Activated CD8-positive, alpha-beta memory T cell treated with anti-CD3 and anti-CD28 coated beads, Interleukin-2, amount 50 U/mL, for 24 hours (primary cell): ENCODE results near the gene TPBGL.

ENCODE experiments used
- DNase-seq: peaks from one replicate; pipeline ENCODE4 v3.0.0-alpha.2; 2020; ENCODE audit errors: extremely low read depth

The TPBGL gene

DNA sequence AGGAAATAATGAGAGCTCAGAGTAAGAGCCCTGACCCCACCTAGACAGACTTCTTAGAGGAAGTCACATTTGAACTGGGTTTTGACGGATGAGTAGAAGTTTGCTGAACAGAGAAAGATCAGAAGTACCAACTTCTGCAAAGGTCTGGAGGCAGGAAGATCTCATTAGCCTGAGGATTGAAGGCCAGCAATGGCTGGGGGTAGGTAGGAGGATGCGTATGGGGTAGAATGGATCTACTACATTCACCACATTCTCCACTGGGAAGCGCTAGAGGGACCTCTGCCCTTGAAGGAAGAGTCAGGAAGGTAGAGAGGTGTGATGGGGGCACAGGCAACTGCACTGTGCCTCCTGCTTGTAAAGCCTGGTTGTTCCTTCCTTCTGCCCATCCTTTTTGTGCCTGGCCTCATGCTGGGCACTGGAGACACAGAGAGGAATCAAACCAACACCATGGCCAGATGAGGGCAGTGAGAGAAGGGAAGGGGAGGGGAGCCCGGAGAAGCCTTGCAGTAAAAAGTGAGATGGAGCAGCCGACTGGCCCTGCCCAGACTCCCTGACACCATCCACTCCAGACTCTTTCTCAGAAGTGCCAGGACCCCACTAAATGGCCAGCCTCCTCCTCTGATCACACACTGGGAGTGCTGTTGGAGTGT, 4.9 kb downstream of the TPBGL start:
- DNase-seq, result no peak

DNA sequence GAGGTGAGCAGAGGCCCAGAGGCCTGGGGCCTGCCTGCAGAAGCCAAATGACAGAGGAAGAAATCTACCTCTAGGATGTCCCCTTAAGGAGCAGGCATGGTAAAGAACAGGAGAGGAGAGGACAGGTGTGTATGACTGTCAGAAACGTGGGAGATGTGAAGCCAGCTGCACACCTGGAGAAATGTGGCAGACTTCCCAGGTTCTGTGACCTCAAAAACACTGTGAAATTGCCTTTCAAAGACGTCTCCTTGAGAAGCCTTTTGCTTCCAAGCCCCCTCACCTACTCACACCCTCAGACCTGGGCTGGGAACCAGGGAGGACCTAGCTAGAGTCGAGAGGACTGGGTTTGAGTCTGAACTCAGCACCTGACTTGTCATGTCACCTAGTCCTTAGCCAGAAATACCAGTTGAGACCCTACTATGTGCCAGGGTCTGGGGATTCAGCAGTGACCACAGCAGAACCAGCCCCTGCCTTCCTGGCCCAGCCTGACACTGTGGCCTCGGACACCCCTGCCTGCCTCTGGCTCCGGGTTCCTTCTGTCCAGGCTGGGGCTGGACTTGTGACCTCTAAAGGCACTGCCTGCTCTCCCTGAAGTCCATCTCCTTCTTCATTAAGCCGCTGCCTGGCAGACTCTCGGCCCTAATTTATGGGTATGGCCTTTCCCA, 5.6 kb downstream of the TPBGL start:
- no peak for DNase-seq

DNA sequence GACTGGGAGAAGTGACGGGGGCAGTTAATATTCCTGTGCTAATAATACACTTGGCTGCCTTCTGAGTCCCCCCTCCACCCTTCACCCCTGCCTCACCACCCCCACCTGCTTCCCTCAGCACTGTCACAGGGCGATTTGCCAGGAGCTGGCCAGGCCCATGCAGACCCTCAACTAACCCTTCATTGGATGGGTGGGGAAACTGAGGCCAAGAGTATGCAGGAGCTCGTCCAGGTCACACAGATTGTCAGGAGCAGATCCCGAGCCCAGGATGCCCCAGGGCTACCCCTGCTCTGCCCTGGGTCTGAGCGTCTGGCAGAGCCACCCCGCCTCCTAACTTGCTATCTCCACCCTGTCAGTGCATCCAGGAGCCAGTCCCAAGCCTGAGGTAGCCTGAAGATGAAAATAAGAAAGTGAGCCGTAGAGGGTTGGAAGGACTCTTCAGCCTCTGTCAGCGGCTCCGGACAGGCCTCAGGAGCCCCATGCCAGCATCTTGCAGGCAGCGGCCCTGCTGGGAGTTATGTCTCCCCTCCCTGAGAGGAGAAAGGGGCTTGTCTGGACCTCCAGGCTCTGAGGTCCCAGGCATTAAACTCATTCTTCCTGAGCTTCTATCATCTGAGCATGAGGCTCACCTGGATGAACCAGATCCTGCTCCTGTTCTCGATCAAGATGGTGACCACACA, 6.2 kb downstream of the TPBGL start:
- DNase-seq, result no peak

DNA sequence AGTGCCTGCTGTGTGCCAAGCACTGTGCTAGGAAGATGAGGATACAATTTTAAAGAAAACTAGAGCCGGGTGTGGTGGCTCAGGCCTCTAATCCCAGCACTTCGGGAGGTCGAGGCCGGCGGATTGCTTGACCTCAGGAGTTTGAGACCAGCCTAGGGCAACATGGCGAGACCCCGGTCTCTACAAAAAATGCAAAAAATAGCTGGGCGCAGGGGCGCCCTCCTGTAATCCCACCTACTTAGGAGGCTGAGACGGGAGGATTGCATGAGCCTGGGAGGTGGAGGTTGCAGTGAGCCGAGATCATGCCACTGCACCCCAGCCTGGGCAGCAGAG, 8.3 kb downstream of the TPBGL start:
- no peak for DNase-seq

DNA sequence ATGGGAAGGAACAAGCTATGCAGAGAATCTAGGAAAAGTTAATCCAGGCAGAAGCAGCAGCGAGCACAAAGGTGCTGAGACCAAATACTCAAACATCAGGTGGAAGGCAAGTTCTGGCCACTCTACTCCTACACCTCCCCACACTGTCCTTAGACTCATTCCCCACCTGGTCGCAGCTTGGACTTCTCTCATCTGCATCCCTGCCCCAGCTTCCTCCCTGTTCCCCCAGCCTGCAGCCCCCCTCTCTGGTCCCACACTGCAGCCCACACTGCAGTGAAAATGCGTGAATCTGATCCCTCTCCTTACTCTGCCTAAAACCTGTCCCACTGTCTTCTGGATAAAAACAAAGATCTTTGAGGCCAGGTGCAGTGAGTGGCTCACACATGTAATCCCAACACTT, 9.1 kb downstream of the TPBGL start:
- no peak for DNase-seq

DNA sequence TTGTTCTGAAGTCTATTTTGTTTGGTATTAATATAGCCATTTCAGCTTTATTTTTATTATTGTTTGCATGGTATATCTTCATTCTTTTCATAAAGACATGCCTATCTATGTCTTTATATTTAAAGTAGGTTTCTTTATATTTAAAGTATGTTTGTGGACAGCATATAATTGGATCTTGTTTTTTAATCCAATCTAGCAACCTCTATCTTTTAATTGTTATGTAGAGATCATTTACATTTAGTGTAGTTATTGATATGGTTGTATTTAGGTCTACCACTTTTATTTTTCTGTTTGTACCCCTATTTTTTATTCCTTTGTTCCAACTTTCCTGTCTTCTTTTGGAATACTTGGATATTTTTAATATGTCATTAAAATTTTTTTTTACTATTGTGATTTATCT, 13.8 kb downstream of the TPBGL start:
- no peak for DNase-seq

DNA sequence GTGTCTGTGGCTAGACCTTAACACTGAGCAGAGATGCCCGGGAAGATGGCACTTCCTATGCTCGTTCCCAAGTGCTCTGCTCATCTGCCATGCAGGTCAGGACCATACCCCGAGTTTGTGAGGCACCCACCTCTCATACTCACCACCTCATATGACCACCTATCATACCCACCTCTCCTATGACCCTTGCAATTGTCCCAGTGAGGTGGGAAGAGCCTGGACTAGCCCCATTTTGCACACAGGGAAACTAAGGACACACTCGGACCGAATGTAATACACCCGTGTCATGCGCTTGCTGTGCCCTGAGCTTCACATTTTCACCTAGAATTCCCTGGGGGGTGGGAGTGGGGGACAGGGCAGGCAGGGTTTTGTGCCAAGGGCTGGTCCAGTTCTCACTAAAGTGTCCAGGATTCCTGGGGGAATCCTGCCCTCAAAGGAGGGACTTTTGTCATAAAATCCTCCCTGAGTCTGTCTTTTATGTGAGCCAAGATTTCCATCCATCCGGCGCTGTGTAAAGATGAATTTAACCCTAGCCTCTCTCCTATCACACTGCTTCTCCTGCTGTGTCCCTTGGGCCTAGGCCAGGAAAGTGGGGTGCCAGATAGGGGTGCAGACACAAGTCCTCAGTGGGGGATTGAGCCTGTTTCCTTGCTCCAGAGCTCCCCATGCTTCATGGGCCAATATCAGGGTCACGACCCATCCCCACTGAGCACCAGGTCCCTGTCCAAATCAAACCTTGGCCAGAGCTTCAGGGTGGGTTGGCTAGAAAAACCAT, 20.0 kb downstream of the TPBGL start:
- DNase-seq, result no peak

DNA sequence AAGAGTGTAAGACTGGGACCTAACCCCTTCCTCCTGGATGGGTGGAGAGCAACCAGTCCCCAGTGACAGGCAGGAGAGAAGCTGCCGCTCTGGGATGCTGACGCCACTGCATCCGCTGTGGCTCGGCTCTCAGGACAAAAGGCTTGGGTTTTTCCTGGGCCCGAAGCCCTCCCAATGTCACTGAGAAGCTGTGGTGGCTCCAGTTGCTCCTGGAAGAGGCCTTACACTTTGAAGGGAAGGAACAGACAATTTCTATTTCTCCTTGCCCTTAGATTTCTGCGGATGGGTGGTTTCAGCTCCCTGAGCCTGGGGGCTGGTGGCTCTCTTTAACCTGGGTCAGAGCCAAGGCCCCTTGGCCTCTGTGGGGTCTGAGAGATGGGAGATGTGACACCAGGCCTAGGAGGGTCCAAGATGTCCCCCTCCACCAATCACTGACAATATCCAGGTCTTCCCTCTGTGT, 21.4 kb downstream of the TPBGL start:
- DNase-seq, result no peak

DNA sequence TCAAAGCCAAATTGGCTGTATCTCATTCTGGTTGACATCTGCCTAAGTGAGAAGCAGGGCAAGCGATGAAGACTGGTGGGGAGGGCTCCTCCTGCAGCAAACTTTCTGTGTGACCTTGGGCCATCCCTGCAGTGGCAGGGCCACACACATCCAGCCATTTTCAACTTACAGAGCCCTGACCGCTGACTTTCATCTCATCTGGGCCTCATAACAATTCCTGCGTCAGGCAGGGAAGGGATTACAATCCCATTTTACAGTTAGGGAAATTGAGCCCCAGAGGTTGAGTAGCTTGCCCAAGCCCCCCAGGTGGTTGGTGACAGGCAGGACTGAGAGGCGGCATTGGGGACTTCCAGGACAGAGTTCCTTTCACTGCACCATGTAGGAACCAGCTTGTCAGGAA, 21.9 kb downstream of the TPBGL start:
- no peak for DNase-seq

DNA sequence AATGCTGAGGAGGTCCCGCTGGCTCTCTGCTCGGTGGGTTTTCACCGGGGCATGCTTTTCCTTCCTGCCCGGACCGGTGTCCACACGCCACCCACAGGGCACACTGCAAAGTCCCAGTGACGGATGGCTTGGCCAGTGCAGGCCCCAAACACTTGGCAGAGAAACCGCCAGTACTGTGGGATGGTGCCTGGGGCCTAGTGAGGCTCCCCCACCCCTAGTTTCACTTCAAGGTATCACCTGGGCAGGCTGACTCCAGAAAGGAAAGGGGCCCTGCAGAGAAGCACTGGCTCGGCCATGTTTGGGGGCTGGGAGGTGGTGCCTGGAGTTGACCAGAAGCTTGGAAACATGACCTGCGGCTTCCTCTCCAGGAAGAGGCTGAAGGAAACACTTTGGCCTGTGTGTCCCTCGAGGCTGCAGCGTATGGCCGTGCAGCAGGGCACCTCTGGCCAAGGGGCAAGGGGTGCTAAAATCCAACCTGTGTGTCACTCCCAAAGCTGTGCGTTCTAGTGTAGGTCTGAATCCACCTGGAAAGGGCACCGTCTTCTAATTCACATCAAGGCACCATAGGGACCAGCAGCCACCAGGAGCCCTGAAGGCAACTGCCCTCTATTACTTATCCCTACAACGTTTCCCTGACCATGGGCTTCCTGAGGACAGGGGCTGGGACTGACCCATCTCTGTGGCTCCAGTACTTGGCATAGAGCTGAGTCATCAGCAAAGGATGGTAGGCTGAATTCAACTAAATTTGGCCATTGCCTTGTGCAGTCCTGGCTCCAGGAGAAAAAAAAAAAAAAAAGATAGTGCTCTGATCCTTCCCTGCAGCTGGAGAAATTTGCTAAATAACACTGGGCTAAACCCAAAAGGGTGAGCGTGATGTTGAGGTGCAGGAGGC, 22.6 kb downstream of the TPBGL start:
- DNase-seq, result no peak

DNA sequence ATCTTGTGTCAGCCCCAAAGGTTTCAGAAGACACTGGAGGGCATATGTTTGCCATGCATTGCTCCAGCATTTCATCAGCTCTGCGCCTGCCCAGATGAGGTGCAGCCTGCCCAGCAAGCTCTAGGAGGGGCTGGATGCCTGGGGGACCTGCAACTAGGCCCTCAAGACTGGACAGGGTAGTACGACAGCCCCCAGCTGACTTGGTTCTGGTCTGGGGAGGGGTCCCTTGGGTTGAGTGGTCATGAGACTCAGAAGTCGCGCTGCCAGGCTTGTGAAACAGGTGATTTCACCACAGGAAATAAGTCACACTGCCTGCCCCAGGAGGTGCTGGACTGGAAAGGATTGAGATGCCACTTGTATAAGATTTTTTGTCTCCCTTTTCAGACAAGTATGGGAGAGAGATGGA, 23.4 kb downstream of the TPBGL start:
- DNase-seq, result no peak

DNA sequence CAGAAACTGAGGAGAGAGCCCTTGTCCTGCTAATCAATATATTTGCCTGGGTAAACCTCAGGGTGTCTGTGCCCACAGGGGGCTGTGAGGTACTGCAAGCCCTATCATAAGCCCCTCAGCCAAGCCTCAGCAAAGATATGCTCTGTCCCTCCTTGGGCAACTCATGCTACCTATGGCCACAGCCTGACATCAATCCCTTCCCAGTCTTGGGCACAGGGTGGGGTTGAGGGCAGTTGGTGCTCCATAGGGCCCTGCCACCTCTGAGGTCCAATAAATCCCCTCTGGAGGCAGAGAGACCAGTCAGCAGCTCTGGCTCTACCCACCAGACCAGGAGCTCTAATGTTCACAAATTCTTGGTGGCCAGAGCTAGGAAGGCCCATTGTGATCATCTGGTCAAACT, 23.8 kb downstream of the TPBGL start:
- DNase-seq, result no peak

DNA sequence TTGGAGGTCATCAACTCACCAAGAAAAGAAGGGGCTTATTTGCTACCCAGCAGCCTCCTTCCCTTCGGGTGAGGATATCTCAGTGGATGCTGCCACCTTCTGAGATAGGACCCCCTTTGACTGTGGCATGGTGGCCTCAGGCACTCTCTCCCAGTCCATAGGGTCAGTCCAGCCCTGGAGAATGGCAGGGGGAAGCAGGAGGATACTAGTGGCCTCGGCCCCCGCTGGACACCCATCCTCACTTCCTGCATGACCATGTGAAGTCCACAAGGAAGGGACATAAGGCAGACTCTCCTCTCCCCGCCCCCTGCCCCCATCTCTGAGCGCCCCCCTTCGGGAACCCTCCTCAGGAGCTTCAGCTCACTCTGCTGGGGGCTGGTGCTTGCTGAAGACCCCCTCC, 24.4 kb downstream of the TPBGL start:
- no peak for DNase-seq

DNA sequence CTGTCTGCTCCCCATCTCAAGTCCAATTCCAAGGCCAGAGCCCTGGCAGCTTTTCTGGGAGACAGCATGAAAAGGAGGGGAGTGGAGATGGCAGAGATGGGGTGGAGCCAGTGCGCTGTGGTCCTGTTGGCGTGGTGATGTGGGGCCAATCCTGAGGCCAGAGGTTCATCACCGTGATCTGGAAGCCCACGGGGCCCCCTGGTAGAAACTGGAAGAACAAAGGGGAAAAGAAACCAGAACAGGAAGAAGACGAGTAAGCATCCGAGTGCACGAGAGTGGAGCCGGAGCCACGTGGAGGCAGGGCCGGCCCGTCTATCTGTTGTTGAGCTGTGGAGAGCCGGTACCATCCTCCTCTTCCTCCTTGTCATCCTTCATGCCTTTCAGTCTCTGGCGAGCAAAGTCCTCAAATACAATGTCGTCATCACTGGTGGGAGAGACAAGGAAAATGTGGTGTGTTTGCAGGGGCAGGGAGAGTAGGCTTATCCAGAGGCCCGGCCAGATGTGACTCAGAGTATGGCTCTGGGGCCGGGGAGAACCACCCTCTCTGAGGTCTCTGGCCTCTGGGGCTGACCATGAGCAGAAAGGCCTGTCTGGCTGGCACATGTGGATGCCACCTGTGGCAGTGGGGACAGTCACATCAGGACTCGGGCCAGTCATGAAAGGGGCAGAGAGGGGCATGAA, 25.4 kb downstream of the TPBGL start:
- DNase-seq, result no peak

DNA sequence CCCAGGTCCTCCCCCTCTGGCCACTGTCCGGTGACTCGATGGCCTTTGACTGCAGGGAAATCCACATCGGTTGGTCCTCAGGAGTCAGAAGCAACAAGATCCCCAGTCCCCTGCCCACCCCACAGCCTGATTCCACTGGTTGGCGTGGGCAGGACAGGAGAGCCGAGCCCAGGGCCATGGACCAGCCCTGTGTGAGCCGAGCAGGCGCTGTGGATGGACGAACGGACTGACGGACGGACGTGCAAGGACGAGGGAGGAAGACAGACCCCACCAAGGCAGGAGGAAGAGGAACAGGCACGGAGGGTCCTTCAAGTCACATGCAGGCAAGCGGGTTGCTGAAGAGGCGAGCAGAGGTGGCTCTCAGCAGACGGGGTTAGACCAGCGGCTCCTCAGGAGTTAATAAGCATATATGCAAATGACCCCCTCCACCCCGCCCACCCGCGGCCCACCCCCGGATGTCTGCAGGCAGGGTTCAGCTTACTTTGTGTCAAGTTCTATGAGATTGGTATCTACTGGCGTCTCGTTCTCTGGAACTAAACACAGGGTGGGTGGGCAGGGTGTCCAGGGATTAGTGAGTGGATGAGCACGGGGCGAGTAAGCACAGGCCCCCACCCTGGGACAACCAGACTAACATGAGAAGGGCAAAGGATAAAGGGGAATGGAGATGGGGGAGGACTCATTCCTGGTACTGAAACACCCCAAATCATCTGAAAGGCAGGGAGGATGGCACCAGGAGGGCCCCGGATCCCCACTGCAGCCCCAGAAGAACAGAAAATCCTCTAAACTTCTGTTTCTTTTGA, 26.8 kb downstream of the TPBGL start:
- no peak for DNase-seq

DNA sequence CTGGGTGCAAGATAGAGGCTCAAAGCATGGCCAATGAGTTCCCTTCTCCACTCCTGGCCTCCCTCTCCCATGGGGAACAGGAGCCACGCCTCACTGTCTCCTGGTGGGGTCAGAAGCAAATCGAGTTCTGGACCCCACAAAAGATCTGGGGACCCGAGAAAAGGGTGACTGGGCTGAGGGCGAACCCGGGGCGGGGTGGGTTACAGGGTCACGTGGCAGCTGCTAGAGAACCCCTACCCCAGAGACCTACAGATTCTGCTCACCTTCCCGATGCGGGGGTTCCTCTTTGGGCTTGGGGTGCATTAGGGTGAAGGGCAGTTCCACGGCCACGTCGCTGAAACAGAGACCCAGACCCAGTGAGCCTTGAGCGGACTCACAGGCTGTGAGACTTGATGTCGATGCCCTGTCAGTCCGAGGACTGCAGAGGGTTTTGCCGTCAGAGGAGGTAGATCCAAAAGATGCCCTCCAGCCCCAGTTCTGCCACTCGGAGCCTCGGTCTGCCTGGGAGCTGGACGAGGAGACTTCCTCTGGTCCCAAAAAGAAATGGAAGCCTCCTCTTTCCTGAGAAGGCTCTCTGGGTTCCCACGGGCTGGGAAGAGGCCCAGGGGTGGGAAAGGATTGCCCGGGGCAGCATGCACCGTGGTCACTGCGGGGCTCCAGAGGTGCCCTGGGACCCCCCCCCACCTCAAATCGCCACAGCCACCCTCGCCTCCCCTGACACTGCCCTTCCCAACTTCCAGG, 28.2 kb downstream of the TPBGL start:
- no peak for DNase-seq

DNA sequence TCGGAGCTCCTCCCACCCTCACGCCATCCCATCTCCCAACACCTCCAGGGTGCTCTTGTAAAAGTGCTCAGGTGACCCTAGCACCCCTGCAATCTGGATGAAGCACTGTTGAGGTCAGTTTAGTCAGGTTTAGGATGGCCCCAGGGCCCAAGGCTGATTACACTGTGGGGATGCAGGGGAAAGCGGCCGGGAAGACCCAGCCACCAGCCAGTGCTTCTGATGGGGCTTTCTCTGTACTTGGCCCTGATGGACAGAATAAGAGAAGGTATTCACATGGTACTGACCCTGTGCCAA, 28.7 kb downstream of the TPBGL start:
- no peak for DNase-seq

DNA sequence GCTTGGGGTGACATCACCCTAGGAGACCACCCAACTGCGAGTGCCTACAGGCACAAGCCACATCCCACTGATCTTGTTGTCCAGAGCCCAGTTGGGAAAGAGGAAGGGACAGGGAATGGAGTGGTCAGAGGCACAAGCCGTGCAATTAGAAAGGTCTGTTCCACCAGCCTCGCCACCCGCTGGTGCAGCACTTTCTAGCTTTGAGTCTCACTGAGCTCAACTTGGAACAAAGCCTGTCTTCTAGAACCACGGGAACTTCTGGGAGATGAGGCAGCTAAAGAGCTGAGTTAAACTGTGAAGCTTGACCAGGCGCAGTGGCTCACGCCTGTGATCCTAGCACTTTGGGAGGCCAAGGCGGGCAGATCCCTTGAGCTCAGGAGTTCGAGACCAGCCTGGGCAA, 29.3 kb downstream of the TPBGL start:
- no peak for DNase-seq

DNA sequence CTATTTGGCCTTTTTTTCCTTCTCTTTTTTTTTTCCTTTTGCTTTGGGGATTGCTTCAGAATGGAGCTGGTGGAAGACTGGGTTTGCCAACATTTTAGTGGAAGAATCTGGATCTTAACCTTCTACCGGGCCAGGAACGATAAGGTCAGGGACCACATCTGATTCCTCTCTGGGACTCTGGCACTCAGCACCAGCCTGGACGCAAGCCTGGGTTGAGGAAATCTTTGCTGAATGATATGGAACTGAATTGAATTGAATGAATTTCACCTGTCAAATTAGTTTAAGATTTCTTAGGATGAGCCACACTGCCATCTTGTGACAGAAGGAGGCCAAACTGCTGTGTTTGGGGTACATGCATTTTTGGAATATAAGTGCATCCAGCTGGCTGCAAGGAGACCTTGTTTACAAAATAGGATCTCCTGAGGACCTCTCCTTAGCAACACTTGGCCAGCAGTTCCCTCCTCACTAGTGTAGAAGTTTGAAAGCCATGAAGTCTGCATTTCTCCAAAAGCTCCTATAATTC, 30.4 kb downstream of the TPBGL start:
- no peak for DNase-seq
